Endothelial cell of umbilical vein (primary cell): ENCODE data around the gene SYNPR. TPM values are rescaled to one million over a fixed set of nuclear protein-coding genes. Genes with fewer than 3 reads are reported as not detected.

ENCODE experiments used
- BruUV-seq: library from RNA; stranded (reverse); fragments of 400-500 nt; replicated peaks from 2 replicates; lab custom pipeline; 2021; lab: Mats Ljungman, UMichigan
- CTCF ChIA-PET: fragments of 300-600, 350-600 bp; sonication (Branson Sonifier 250); formaldehyde crosslinking; loops from one replicate; lab custom pipeline; 2021; ENCODE audit warnings: antibody characterized with exemption, inconsistent platforms; lab: Charles Lee
- POLR2A ChIA-PET: fragments of 300-600, 350-600 bp; sonication (Branson Sonifier 250); formaldehyde crosslinking; loops from one replicate; lab custom pipeline; 2021; ENCODE audit warnings: antibody characterized with exemption, inconsistent platforms; lab: Charles Lee
- DNase-seq: peaks from one replicate; pipeline ENCODE4 v3.0.0-alpha.2; 2011; ENCODE audit warnings: low read depth, low spot score
- FAIRE-seq: peaks from 2 replicates; lab custom pipeline; 2011; peaks lifted over from hg19 to GRCh38; lab: Jason Lieb, UNC
- H2AFZ ChIP-seq: 2 replicates; pipeline ENCODE4 v1.6.0; 2012; ENCODE audit warnings: low read depth, low read length, control low read depth, inconsistent platforms
- H3K27ac ChIP-seq: 2 replicates; pipeline ENCODE4 v1.5.1; 2011; ENCODE audit warnings: low read depth, mild to moderate bottlenecking, control low read depth, low read length, moderate library complexity; ENCODE audit not compliant: insufficient read depth
- H3K27me3 ChIP-seq, 2 experiments: 2 replicates each; pipeline versions ENCODE4 v1.6.0 to v1.6.1; 2011; ENCODE audit warnings: low read length in 2 of 2, mixed read lengths in 1 of 2; ENCODE audit not compliant: control insufficient read depth in 2 of 2, insufficient read depth in 2 of 2
- H3K36me3 ChIP-seq, 2 experiments: 2 replicates in 1 of 2; 3 replicates in 1 of 2; pipeline ENCODE4 v1.5.1; 2011; ENCODE audit warnings: low read length in 2 of 2, mild to moderate bottlenecking in 1 of 2, moderate library complexity in 1 of 2; ENCODE audit not compliant: control insufficient read depth in 2 of 2, insufficient read depth in 2 of 2; ENCODE audit errors: extremely low read depth in 1 of 2
- H3K4me1 ChIP-seq: 3 replicates; pipeline ENCODE4 v1.5.1; 2011; ENCODE audit warnings: mild to moderate bottlenecking, low read length; ENCODE audit not compliant: control insufficient read depth, insufficient read depth; ENCODE audit errors: extremely low read depth
- H3K4me2 ChIP-seq: 2 replicates; pipeline ENCODE4 v1.6.1; 2011; ENCODE audit warnings: low read length, control low read depth, mixed read lengths; ENCODE audit not compliant: insufficient read depth
- H3K4me3 ChIP-seq, 3 experiments: fragments of 200-600 bp in 1 of 3; sonication (generic), shearing (Covaris generic) in 1 of 3; replicated peaks in 1 of 3; 2 replicates each; pipeline ENCODE4 v1.5.1; 2011 to 2016; ENCODE audit warnings: control low read depth in 3 of 3, low read length in 3 of 3, mild to moderate bottlenecking in 2 of 3, inconsistent platforms in 1 of 3, low read depth in 1 of 3, moderate library complexity in 1 of 3; ENCODE audit not compliant: insufficient read depth in 1 of 3
- H3K79me2 ChIP-seq: 2 replicates; pipeline ENCODE4 v1.6.0; 2012; ENCODE audit warnings: low read length, inconsistent platforms; ENCODE audit not compliant: control insufficient read depth, insufficient read depth
- H3K9ac ChIP-seq: replicated peaks from 2 replicates; pipeline ENCODE3; 2011; ENCODE audit warnings: low read length, control low read depth; ENCODE audit not compliant: insufficient read depth; ENCODE audit errors: extremely low read depth
- H3K9me1 ChIP-seq: replicated peaks from 3 replicates; pipeline ENCODE4 v1.6.0; 2011; ENCODE audit warnings: mild to moderate bottlenecking, low read length; ENCODE audit not compliant: control insufficient read depth, insufficient read depth; ENCODE audit errors: extremely low read depth
- H3K9me3 ChIP-seq: replicated peaks from 2 replicates; pipeline ENCODE4 v1.5.1; 2012; ENCODE audit warnings: low read length, inconsistent platforms; ENCODE audit not compliant: control insufficient read depth, insufficient read depth
- H4K20me1 ChIP-seq: replicated peaks from 2 replicates; pipeline ENCODE3; 2011; ENCODE audit warnings: mild to moderate bottlenecking, low read length; ENCODE audit not compliant: control insufficient read depth, insufficient read depth; ENCODE audit errors: extremely low read depth
- CTCF ChIP-seq, 2 donors: IDR thresholded peaks; 1 replicate in 1 of 2; 2 replicates in 1 of 2; pipeline ENCODE4 v1.5.1; 2011; ENCODE audit warnings: low read length in 2 of 2, mild to moderate bottlenecking in 2 of 2, moderate library complexity in 2 of 2, control low read depth in 1 of 2, inconsistent platforms in 1 of 2, low read depth in 1 of 2; ENCODE audit not compliant: insufficient read depth in 1 of 2; ENCODE audit errors: extremely low read depth in 1 of 2
- EZH2 ChIP-seq: IDR thresholded peaks from 2 replicates; pipeline ENCODE4 v1.6.1; 2012; ENCODE audit warnings: borderline replicate concordance, low read depth, mild to moderate bottlenecking, moderate library complexity, low read length, inconsistent platforms; ENCODE audit not compliant: severe bottlenecking
- FOS ChIP-seq: IDR thresholded peaks from 2 replicates; pipeline ENCODE4 v1.6.1; 2011; ENCODE audit warnings: mild to moderate bottlenecking, low read length, moderate library complexity, borderline replicate concordance; ENCODE audit not compliant: insufficient read depth
- GATA2 ChIP-seq: IDR thresholded peaks from 2 replicates; pipeline ENCODE4 v1.7.0; 2011; ENCODE audit warnings: low read depth, mild to moderate bottlenecking, moderate library complexity, mixed read lengths, low read length; ENCODE audit not compliant: insufficient read length, insufficient read depth
- JUN ChIP-seq: IDR thresholded peaks from 2 replicates; pipeline ENCODE4 v1.6.1; 2011; ENCODE audit warnings: borderline replicate concordance, low read depth; ENCODE audit not compliant: insufficient read length, insufficient read depth
- MYC ChIP-seq: IDR thresholded peaks from one replicate; pipeline ENCODE4 v1.6.1; 2011; ENCODE audit warnings: mild to moderate bottlenecking, low read depth, low read length
- POLR2A ChIP-seq: IDR thresholded peaks from 2 replicates; pipeline ENCODE4 v1.6.1; 2012; ENCODE audit warnings: low read depth, mild to moderate bottlenecking, control low read depth, low read length
- POLR2AphosphoS5 ChIP-seq: IDR thresholded peaks from 2 replicates; pipeline ENCODE4 v1.6.1; 2012; ENCODE audit warnings: low read depth, mild to moderate bottlenecking, control low read depth, low read length, moderate library complexity; ENCODE audit not compliant: insufficient read depth
- dilution Hi-C: fragments of 300-500 bp; cut with MboI; formaldehyde crosslinking; loops from one replicate; pipeline ENCODE4 v1.15.0; 2019; ENCODE audit warnings: low sequenced_read_pairs; ENCODE audit not compliant: extremely low pct_ligation_motif_present
- intact Hi-C: fragments of 100-400 bp; cut with micrococcal nuclease; formaldehyde crosslinking; loops from one replicate; pipeline ENCODE4 v1.10.0; 2022
- polyA plus RNA-seq, 4 experiments: library from polyadenylated mRNA; depleted of rRNA in 3 of 4; stranded (reverse) in 3 of 4; unstranded in 1 of 4; fragments of >200 nt; gene quantifications; 2 replicates each; pipeline versions ENCODE4 v1.2.1 to v1.2.3, GENCODE V29; 2011 to 2012; ENCODE audit warnings: missing spikeins in 1 of 4
- total RNA-seq: library from RNA; stranded (reverse); gene quantifications from 2 replicates; pipeline ENCODE4 v1.2.3, GENCODE V29; 2021
- TF ChIP-seq, protein P1 (sequence below): IDR thresholded peaks from 2 replicates; pipeline ENCODE4 v1.6.1; 2011; ENCODE audit not compliant: insufficient read depth, insufficient read length

Gene SYNPR
- total and polyA plus RNA-seq, 2 donors (not counting 3 experiments of a cell fraction or from before 2014, with no cell fraction given), result not detected

DNA sequence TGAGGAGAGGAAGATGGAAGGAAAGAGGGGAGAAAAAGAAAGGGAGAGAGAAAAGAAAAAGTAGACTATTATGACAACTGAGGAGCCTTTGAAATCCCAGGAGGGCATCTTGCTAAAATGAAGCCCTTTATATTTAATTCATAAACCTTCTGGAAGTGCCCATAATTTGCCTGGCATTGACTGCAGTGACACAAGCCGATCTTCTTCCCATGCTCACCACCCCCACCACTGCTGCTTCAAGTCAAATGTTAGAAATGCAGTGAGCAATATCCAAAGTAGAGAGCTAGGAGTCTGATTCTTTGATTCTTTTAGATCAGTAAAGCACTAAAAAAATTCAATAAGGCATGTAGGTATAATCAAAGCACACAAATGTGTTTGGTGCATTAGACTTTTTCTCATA, 235.7 kb downstream of the SYNPR start:
- Histone ChIP-seq H3K27ac (no peak overlapping the region), H3K9me1 (no peaks in the 10 kb centered on the region), H4K20me1 (no peaks in the 10 kb centered on the region), H2AFZ (no peak overlapping the region), H3K9ac (no peak overlapping the region), H3K4me1 (no peaks in the 10 kb centered on the region), H3K9me3 (no peaks in the 10 kb centered on the region), H3K27me3 (no peaks in the 10 kb centered on the region), H3K36me3 (no peaks in the 10 kb centered on the region), H3K4me2 (no peak overlapping the region), H3K4me3 (no peak overlapping the region), H3K79me2 (no peaks in the 10 kb centered on the region)
- no TSS peak for BruUV-seq
- ChIA-PET POLR2A (no interaction called here), CTCF (no interaction called here)
- DNase-seq, result no peak
- TF ChIP-seq JUN (no peak), FOS (no peak), EZH2 (no peak), POLR2A (no peak), CTCF (IDR thresholded peaks at IDR 0.05; ENCODE audit: extremely low read depth in 1 of 2, insufficient read depth in 1 of 2, low read depth in 1 of 2, low read length in 2 of 2) (no peak), GATA2 (no peak), MYC (no peak), POLR2AphosphoS5 (no peak)
- TF ChIP-seq, protein P1, sequence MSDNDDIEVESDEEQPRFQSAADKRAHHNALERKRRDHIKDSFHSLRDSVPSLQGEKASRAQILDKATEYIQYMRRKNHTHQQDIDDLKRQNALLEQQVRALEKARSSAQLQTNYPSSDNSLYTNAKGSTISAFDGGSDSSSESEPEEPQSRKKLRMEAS, result no peak
- dilution Hi-C loops, result no loop called here
- FAIRE-seq, result no peak
- intact Hi-C loops, result no loop called here
